Neural cell (in vitro differentiated cells): ENCODE measurements around the gene CARS2.

ENCODE experiments used
- CTCF ChIP-seq: fragments of 450-650 bp; IDR thresholded peaks from 2 replicates; pipeline ENCODE4 v1.5.1; 2014; ENCODE audit warnings: antibody characterized with exemption, mild to moderate bottlenecking, moderate library complexity; ENCODE audit not compliant: poor library complexity, severe bottlenecking
- EP300 ChIP-seq: fragments of 450-650 bp; conservative IDR thresholded peaks from 2 replicates; pipeline ENCODE4 v1.6.1; 2014; ENCODE audit warnings: antibody characterized with exemption, mild to moderate bottlenecking, moderate library complexity; ENCODE audit not compliant: poor library complexity, severe bottlenecking
- EZH2 ChIP-seq: fragments of 200-600, 300-800 bp; shearing (Covaris generic), sonication (generic); IDR thresholded peaks from 2 replicates; pipeline ENCODE4 v1.6.1; 2014; ENCODE audit warnings: antibody characterized with exemption, low read length, borderline replicate concordance, mild to moderate bottlenecking; ENCODE audit not compliant: insufficient read depth, poor library complexity, severe bottlenecking
- MXI1 ChIP-seq: fragments of 450-650 bp; conservative IDR thresholded peaks from 2 replicates; pipeline ENCODE4 v1.6.1; 2014; ENCODE audit warnings: antibody characterized with exemption, mild to moderate bottlenecking; ENCODE audit not compliant: poor library complexity, severe bottlenecking
- POLR2AphosphoS5 ChIP-seq: IDR thresholded peaks from 2 replicates; pipeline ENCODE4 v1.6.1; 2012
- RAD21 ChIP-seq: fragments of 450-650 bp; conservative IDR thresholded peaks from 2 replicates; pipeline ENCODE4 v1.6.1; 2014; ENCODE audit warnings: antibody characterized with exemption, mild to moderate bottlenecking, moderate library complexity
- TAF1 ChIP-seq: IDR thresholded peaks from 2 replicates; pipeline ENCODE4 v1.6.1; 2012; ENCODE audit warnings: low read depth
- TF ChIP-seq, protein P1 (sequence below): IDR thresholded peaks from 2 replicates; pipeline ENCODE4 v1.6.1; 2012; ENCODE audit warnings: borderline replicate concordance

DNA sequence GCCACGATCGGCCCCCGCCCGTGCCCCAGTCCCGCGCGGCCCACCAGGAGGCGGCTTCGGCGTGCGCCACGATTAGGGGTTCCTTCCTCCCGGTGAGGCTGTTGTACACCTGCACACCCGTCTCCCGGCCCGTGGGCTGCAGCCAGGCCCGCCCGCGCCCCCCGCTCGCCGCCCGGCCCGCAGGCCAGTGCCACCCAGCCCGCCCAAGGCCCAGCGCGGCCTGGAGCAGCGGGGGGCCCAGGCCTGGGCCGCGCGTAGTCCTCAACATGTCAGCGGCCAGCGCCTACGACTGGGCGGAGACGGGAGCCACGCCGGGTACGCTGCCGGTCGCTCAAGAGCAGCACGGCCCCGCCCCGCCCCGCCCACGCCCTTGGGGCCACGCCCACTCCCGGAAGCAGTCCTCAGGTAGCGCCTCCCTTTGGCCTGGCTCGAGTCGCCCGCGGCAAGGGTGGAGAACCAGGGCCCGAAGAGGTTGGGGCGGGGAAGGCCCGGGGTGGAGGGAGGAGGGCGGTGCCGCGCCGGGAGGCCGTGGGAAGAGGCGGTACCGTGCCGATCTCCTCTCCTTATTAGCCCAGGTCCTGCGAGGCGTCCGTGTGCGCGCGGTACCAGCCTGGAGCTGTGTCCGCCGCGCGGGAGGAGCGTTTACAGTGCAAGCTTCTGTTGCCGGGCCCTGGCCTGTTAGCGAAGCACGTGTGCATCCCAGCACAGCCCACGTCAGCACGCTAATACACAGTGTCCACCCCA lies at the start of gene CARS2:
- TF ChIP-seq POLR2AphosphoS5 (peak; percentile 72), RAD21 (peak; percentile 36), MXI1 (peak; percentile 84), CTCF (peak; percentile 43), EZH2 (no peak), EP300 (peak; percentile 32), TAF1 (no peak)
- TF ChIP-seq, protein P1, sequence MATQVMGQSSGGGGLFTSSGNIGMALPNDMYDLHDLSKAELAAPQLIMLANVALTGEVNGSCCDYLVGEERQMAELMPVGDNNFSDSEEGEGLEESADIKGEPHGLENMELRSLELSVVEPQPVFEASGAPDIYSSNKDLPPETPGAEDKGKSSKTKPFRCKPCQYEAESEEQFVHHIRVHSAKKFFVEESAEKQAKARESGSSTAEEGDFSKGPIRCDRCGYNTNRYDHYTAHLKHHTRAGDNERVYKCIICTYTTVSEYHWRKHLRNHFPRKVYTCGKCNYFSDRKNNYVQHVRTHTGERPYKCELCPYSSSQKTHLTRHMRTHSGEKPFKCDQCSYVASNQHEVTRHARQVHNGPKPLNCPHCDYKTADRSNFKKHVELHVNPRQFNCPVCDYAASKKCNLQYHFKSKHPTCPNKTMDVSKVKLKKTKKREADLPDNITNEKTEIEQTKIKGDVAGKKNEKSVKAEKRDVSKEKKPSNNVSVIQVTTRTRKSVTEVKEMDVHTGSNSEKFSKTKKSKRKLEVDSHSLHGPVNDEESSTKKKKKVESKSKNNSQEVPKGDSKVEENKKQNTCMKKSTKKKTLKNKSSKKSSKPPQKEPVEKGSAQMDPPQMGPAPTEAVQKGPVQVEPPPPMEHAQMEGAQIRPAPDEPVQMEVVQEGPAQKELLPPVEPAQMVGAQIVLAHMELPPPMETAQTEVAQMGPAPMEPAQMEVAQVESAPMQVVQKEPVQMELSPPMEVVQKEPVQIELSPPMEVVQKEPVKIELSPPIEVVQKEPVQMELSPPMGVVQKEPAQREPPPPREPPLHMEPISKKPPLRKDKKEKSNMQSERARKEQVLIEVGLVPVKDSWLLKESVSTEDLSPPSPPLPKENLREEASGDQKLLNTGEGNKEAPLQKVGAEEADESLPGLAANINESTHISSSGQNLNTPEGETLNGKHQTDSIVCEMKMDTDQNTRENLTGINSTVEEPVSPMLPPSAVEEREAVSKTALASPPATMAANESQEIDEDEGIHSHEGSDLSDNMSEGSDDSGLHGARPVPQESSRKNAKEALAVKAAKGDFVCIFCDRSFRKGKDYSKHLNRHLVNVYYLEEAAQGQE: peak; percentile 48
